ENCODE measurements around the gene FOXC2. TPM values are rescaled to one million over a fixed set of nuclear protein-coding genes. Genes with fewer than 3 reads are reported as not detected.

FOXC2 gene
- total RNA-seq, 4 donors from 2014 or later, result 0.56 TPM; not detected in 3

DNA sequence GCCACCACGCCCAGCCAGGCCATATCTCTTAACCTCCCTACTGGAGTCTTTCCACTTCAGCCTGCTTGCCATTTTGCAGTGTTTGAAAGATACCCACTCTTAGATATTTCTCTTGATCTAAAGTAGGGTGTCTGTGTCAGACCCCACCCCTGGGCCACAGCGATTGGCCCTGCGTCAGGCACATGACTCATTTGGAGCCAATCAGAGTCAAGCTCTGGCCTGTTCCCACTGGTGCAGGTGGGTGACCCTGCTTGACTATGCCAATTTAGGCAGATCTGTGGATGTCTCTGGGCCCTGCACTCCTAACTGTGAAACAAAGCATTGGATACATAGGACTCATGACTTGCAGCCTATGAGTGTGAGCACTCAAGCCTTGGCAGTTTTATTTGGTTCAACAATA is 39.3 kb downstream of the FOXC2 start:
- H3K9me3 ChIP-seq, result no peaks in the 10 kb centered on the region

DNA sequence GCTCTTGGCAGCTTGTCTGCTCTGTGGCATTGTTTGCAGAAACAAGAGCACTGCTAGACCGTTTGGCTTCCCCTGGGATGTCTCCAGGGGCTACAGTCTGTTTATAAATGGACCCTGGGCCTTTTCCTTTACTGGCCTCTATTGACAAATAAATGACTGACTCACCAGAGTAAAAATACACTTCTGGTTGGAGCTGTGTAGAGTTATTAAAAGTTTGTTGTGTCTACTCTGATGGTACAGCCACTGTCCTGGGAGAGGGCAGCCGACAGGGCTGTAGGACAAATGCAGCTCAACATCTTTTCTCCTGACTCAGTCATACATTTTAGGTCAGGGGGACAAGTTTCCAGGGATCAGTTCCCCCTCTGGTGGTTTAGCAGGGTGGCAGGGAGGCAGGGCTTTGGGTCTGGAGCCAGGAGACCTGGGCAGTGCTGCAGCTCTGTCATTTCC is 41.7 kb downstream of the FOXC2 start:
- Histone ChIP-seq H3K4me1 (no peaks in the 10 kb centered on the region), H3K9me3 (no peaks in the 10 kb centered on the region), H3K27me3 (peaks cover 56% of the 10 kb centered on the region), H3K4me3 (no peak overlapping the region), H3K27ac (no peak overlapping the region), H3K36me3 (no peaks in the 10 kb centered on the region)
- TF ChIP-seq EP300 (IDR thresholded peaks at IDR 0.05) (no peak), POLR2AphosphoS5 (IDR thresholded peaks at IDR 0.05) (no peak), POLR2A (IDR thresholded peaks at IDR 0.05) (no peak)
- no peak for DNase-seq (ENCODE audit: low spot score in 2 of 2)
- 52% methylated on average over 2 of the region's 2 CpGs for WGBS

More for the DNA sequence above, 39.3 kb downstream of the FOXC2 start:
- Histone ChIP-seq H3K27ac (no peak overlapping the region), H3K36me3 (no peaks in the 10 kb centered on the region), H3K4me3 (no peak overlapping the region), H3K27me3 (peaks cover 60% of the 10 kb centered on the region), H3K4me1 (no peaks in the 10 kb centered on the region)
- TF ChIP-seq, protein P1, sequence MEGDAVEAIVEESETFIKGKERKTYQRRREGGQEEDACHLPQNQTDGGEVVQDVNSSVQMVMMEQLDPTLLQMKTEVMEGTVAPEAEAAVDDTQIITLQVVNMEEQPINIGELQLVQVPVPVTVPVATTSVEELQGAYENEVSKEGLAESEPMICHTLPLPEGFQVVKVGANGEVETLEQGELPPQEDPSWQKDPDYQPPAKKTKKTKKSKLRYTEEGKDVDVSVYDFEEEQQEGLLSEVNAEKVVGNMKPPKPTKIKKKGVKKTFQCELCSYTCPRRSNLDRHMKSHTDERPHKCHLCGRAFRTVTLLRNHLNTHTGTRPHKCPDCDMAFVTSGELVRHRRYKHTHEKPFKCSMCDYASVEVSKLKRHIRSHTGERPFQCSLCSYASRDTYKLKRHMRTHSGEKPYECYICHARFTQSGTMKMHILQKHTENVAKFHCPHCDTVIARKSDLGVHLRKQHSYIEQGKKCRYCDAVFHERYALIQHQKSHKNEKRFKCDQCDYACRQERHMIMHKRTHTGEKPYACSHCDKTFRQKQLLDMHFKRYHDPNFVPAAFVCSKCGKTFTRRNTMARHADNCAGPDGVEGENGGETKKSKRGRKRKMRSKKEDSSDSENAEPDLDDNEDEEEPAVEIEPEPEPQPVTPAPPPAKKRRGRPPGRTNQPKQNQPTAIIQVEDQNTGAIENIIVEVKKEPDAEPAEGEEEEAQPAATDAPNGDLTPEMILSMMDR (IDR thresholded peaks at IDR 0.05), result no peak
- TF ChIP-seq POLR2AphosphoS5 (IDR thresholded peaks at IDR 0.05) (no peak), EP300 (IDR thresholded peaks at IDR 0.05) (no peak), POLR2A (IDR thresholded peaks at IDR 0.05) (no peak)
- no peak for DNase-seq (ENCODE audit: low spot score in 2 of 2)
- WGBS, result 97% methylated on average over 3 of the region's 3 CpGs

DNA sequence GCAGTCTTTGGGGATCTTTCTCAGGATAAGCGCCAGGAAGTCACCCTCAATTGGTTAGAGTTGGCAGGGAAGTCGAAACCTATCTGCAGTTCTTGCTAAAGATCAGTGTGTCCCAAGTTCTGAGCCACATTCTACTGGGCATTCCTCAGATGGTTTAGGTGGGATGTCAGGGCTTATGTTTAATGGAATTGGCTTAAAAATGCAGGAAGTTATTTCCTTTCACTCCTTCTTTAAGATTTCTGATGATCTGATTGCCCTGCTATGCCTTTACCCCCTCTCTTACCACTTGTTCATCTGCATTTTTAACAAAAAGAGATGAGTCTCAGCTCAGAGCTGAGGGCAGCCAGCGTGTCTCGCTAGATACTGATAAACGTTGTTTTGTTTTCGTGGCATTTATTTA is 42.5 kb downstream of the FOXC2 start:
- no peaks in the 10 kb centered on the region for H3K4me1 ChIP-seq
- WGBS, result 73% methylated on average over 6 of the region's 6 CpGs
- no peak for DNase-seq (ENCODE audit: low spot score in 2 of 2)
- H3K36me3 ChIP-seq, result no peaks in the 10 kb centered on the region
- H3K27ac ChIP-seq, result no peak overlapping the region
- no peak overlapping the region for H3K4me3 ChIP-seq
- peaks cover 51% of the 10 kb centered on the region for H3K27me3 ChIP-seq
- no peaks in the 10 kb centered on the region for H3K9me3 ChIP-seq
- TF ChIP-seq POLR2AphosphoS5 (IDR thresholded peaks at IDR 0.05) (no peak), POLR2A (IDR thresholded peaks at IDR 0.05) (no peak)
- TF ChIP-seq, protein P1 (IDR thresholded peaks at IDR 0.05), result no peak

DNA sequence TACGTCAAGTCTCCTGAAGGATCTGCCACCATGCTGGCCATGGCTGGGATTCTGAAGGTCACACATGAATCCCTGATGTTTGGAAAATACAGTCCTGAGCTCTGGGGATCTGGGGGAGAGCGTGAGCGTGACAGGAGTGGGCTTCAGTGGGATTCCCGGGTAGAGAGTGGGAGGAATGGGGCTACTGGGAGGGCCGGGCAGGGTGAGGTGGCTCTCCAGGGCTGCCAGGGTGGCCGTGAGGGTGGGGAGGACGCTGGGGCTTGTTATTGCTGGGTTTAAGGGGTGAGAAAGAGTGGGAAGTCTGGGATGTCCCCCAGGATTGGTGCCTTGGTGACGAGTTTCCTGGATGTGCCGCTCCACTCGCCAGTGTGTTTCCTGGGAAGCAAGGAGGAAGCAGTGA is 43.0 kb downstream of the FOXC2 start:
- no peak for DNase-seq (ENCODE audit: low spot score in 2 of 2)
- Histone ChIP-seq H3K27ac (no peak overlapping the region), H3K9me3 (no peaks in the 10 kb centered on the region), H3K4me3 (no peak overlapping the region), H3K36me3 (no peaks in the 10 kb centered on the region), H3K4me1 (no peaks in the 10 kb centered on the region), H3K27me3 (peaks cover 46% of the 10 kb centered on the region)
- WGBS, result 86% methylated on average over 10 of the region's 10 CpGs
- TF ChIP-seq POLR2A (IDR thresholded peaks at IDR 0.05) (no peak), EP300 (IDR thresholded peaks at IDR 0.05) (no peak), POLR2AphosphoS5 (IDR thresholded peaks at IDR 0.05) (no peak)
- TF ChIP-seq, protein P1 (IDR thresholded peaks at IDR 0.05), result no peak

DNA sequence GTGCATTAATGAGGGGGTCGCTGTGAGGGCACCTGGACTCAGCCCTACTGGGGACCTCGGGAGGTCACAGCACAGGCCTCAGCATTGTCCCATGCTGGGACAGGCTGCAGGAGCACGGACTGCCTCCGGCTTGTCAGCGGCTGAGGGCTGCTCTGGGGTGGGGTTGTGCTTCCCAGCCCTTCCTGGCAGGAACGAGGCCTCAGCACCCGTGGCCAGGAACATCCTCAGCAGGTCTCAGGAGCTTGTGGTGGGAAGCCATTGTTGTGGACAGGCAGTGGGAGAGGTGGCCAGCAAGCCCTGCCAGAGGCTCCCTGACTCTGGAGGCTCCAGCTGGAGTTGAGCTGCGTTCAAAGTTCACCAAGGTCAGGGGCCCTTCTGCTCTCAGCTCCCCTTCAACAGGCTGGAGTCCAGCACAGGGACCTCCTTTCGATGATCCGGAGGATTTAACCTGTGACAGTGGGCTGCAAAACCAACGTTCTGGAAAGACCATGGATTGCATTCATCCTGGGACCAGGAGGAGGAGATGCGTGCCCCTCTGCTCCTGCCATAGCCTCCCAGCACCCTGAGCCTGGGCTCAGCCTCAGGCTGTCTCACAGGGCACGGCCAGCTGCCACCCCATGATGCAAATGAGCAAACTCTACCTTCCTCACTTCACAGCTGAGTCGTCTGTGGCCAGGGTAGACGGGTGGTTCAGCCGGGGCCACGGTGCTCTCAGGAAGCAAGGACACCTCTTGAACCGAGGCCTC is 44.3 kb downstream of the FOXC2 start:
- Histone ChIP-seq H3K4me3 (no peak overlapping the region), H3K27me3 (peaks cover 42% of the 10 kb centered on the region), H3K9me3 (no peaks in the 10 kb centered on the region), H3K27ac (no peak overlapping the region), H3K4me1 (no peaks in the 10 kb centered on the region), H3K36me3 (no peaks in the 10 kb centered on the region)
- WGBS, result 54% methylated on average over 9 of the region's 18 CpGs
- TF ChIP-seq POLR2AphosphoS5 (IDR thresholded peaks at IDR 0.05) (no peak), EP300 (IDR thresholded peaks at IDR 0.05) (no peak), POLR2A (IDR thresholded peaks at IDR 0.05) (no peak)
- TF ChIP-seq, protein P1 (IDR thresholded peaks at IDR 0.05), result no peak
- DNase-seq (ENCODE audit: low spot score in 2 of 2), result no peak

All from suprapubic skin (tissue), 4 donors.